Spleen (tissue), 11 donors: ENCODE results near the gene CCN5. TPM values are rescaled to one million over a fixed set of nuclear protein-coding genes. Genes with fewer than 3 reads are reported as not detected.
A peak's percentile ranks its signal among the peaks of the same experiment; 100 is the strongest.

Experiments
- DNase-seq: peaks from one replicate; pipeline ENCODE4 v3.0.0-alpha.2; 2020
- H3K27ac ChIP-seq, 8 donors: fragments of 200-600 bp; sonication (generic) in 7 of 8; 1 replicate in 4 of 8; 2 replicates in 4 of 8; pipeline versions ENCODE4 v1.5.0 to v1.8.0; 2016 to 2021; ENCODE audit warnings: inconsistent platforms in 4 of 8, mild to moderate bottlenecking in 4 of 8, moderate library complexity in 1 of 8
- H3K27me3 ChIP-seq, 7 donors: fragments of 200-600 bp; sonication (generic) in 6 of 7; replicated peaks in 1 of 7; 1 replicate in 4 of 7; 2 replicates in 3 of 7; pipeline versions ENCODE4 v1.5.0 to v1.8.0; 2016 to 2021; ENCODE audit warnings: inconsistent platforms in 3 of 7, mild to moderate bottlenecking in 1 of 7
- H3K36me3 ChIP-seq, 6 donors: fragments of 200-600 bp; sonication (generic) in 5 of 6; 1 replicate in 4 of 6; 2 replicates in 2 of 6; pipeline versions ENCODE4 v1.5.0 to v1.8.0; 2016 to 2021; ENCODE audit warnings: inconsistent platforms in 2 of 6
- H3K4me1 ChIP-seq, 6 donors: fragments of 200-600 bp; sonication (generic) in 5 of 6; 1 replicate in 3 of 6; 2 replicates in 3 of 6; pipeline versions ENCODE4 v1.5.0 to v1.8.0; 2016 to 2021; ENCODE audit warnings: inconsistent platforms in 3 of 6
- H3K4me3 ChIP-seq, 8 donors: fragments of 200-600 bp; sonication (generic) in 7 of 8; 1 replicate in 4 of 8; 2 replicates in 4 of 8; pipeline versions ENCODE4 v1.5.0 to v1.8.0; 2016 to 2021; ENCODE audit warnings: inconsistent platforms in 4 of 8, mild to moderate bottlenecking in 4 of 8, moderate library complexity in 2 of 8
- H3K9me3 ChIP-seq, 8 donors: fragments of 200-600 bp; sonication (generic) in 7 of 8; 1 replicate in 4 of 8; 2 replicates in 4 of 8; pipeline versions ENCODE4 v1.5.0 to v1.8.0; 2016 to 2021; ENCODE audit warnings: inconsistent platforms in 4 of 8
- POLR2A ChIP-seq, 3 donors: fragments of 450-650 bp; IDR thresholded peaks; one replicate each; pipeline ENCODE4 v1.5.1; 2017; ENCODE audit warnings: antibody characterized with exemption in 3 of 3, mild to moderate bottlenecking in 1 of 3
- POLR2AphosphoS5 ChIP-seq, 3 donors: sonication (generic); formaldehyde crosslinking; IDR thresholded peaks; one replicate each; pipeline ENCODE4 v1.5.1; 2017; ENCODE audit warnings: antibody characterized with exemption in 3 of 3
- WGBS, 5 donors: extraction: QIAGEN DNeasy Blood & Tissue Kit in 3 of 5; methylation state at CpG; one replicate each; pipeline versions ENCODE4 v1.1.5 to v1.1.7; 2013 to 2018; 5-methylcytosine and 5-hydroxymethylcytosine counted together
- intact Hi-C: fragments of 100-400 bp; cut with DNase I; formaldehyde crosslinking; loops from one replicate; pipeline ENCODE4 v1.15.0; 2023; ENCODE audit warnings: low total_unique reads
- polyA plus RNA-seq, 3 donors: library from polyadenylated mRNA; stranded (reverse); fragments of 200-250 nt; gene quantifications; one replicate each; pipeline ENCODE4 v1.2.1, GENCODE V29; 2013
- total RNA-seq, 7 donors: library from RNA; depleted of rRNA in 3 of 7; stranded (reverse); fragments of >200 nt in 3 of 7; fragmentation: NEBNext Ultra II Directional in 4 of 7; extraction: Animal tissue kit (Norgen Biotek cat#: 25700) in 4 of 7; gene quantifications; one replicate each; pipeline versions ENCODE4 v1.1.0 to v1.2.1, GENCODE V29; 2016 to 2021
- TF ChIP-seq, protein P1 (sequence below), 11 experiments: fragments of 200-600 bp in 7 of 11; fragments of 450-650 bp in 4 of 11; sonication (generic) in 4 of 11; IDR thresholded peaks in 8 of 11; conservative IDR thresholded peaks in 3 of 11; 1 replicate in 7 of 11; 2 replicates in 4 of 11; pipeline versions ENCODE4 v1.4.0 to v1.8.0; 2016 to 2021; ENCODE audit warnings: antibody characterized with exemption in 11 of 11, inconsistent platforms in 4 of 11, mild to moderate bottlenecking in 1 of 11
- donor health status: healthy with polysubstance abuse.
- donor health status: DM: no; HTN: no; CAD: no; lungs with moderate emphysema.
- donor health status: DM: no; HTN: no; CAD: no.
- donor health status: Bipolar disorder and iron deficiency.
- donor health status: healthy.
- donor health status: DM: no; HTN: no; CAD: no.
- donor health status: DM: yes; HTN: yes; CAD: no.

The CCN5 gene
- total and polyA plus RNA-seq, 10 donors = 0.51 to 10.6 (median 1.5) TPM; not detected in 1

DNA sequence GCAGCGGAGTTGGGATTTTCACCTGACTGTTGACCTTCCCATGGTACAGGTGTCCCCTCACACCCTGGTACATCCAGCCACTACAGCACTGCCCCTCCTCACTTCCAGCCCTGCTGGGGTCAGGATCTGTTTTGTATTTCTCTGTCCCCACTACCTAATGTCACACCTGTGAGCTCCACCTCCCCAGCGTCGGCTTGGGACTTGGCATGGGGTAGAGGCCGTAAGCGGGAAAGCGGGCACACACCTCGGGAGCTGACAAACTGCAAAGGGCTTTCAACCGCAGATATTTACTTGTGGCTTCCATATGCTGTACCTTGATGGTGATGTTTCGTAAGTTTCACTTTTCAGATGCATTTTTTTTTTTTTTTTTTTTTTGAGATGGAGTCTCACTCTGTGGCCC is 5.4 kb upstream of the CCN5 start:
- H3K27ac ChIP-seq = no peak overlapping the region
- peaks cover 0 to 9% (median 6%) of the 10 kb centered on the region in 6 donors for H3K4me1 ChIP-seq
- intact Hi-C loops = no loop called here
- H3K36me3 ChIP-seq = no peaks in the 10 kb centered on the region
- TF ChIP-seq POLR2AphosphoS5 (IDR thresholded peaks at IDR 0.05) (no peak), POLR2A (IDR thresholded peaks at IDR 0.05) (no peak)
- TF ChIP-seq, protein P1, sequence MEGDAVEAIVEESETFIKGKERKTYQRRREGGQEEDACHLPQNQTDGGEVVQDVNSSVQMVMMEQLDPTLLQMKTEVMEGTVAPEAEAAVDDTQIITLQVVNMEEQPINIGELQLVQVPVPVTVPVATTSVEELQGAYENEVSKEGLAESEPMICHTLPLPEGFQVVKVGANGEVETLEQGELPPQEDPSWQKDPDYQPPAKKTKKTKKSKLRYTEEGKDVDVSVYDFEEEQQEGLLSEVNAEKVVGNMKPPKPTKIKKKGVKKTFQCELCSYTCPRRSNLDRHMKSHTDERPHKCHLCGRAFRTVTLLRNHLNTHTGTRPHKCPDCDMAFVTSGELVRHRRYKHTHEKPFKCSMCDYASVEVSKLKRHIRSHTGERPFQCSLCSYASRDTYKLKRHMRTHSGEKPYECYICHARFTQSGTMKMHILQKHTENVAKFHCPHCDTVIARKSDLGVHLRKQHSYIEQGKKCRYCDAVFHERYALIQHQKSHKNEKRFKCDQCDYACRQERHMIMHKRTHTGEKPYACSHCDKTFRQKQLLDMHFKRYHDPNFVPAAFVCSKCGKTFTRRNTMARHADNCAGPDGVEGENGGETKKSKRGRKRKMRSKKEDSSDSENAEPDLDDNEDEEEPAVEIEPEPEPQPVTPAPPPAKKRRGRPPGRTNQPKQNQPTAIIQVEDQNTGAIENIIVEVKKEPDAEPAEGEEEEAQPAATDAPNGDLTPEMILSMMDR (IDR thresholded peaks at IDR 0.05 in 8 of 11, conservative IDR thresholded peaks at IDR 0.05 in 3 of 11) = no peak
- H3K27me3 ChIP-seq = no peaks in the 10 kb centered on the region
- H3K9me3 ChIP-seq = no peaks in the 10 kb centered on the region
- no peak overlapping the region for H3K4me3 ChIP-seq
- 90 to 96% (median 95%) methylated on average over 9 of the region's 9 CpGs for WGBS, 5 donors
- DNase-seq = no peak

DNA sequence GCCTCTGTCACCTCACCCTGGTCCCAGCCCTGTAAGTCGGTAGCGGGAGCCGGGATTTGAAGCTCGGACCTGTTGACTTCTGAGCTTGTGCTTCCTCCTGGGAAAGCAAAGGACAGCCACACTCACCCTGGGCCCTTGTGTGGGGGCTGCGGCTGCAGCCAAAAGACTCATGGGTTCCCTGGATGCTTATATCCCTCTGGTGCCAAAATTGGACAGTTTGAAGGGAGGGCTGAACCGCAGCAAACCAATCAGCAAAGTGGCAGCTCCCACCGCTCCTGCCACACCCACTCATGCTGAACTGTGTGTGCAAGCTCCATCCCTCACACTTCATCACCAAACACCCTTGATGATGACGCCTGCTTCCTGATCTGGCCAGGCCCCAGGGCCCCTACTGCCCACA is 3.9 kb upstream of the CCN5 start:
- peaks cover 0 to 18% (median 8%) of the 10 kb centered on the region in 6 donors for H3K4me1 ChIP-seq
- intact Hi-C loops = no loop called here

DNA sequence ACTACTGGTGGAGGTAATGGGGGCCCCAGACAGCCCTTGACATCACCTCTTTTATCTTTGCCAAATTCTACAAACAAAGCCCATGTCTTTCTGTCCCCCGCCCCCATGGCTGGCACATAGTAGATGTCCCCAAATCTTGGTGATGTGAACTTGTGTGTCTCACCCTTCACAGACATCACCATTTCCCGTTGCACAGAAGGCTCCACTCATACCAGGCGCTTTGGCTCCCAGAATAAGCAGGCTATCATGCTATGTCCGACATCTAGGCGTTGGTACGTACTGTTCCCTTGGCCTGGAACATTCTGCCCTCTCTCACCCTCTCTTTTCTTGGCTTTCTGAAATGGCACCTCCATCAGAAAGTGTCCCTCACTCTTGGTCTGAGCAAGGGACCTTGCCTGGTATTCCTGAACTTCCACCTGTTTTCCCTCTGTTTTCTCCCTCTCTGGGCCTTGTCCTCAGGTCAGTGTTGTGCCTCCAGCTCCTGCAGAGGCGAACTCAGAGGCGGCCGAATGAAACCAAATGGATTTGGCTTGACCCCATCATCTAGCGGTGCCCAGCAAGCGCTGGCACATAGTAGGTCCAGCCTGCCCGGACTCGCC is 968 bp upstream of the CCN5 start:
- Histone ChIP-seq H3K36me3 (no peaks in the 10 kb centered on the region), H3K9me3 (no peaks in the 10 kb centered on the region), H3K27ac (peak overlapping the region in 3 of 8 donors; percentile 20 to 57 (median 23)), H3K27me3 (no peaks in the 10 kb centered on the region), H3K4me1 (peaks cover 0 to 18% (median 8%) of the 10 kb centered on the region in 6 donors), H3K4me3 (no peak overlapping the region)
- intact Hi-C loops = no loop called here
- TF ChIP-seq POLR2A (IDR thresholded peaks at IDR 0.05) = no peak
- TF ChIP-seq, protein P1 (IDR thresholded peaks at IDR 0.05 in 8 of 11, conservative IDR thresholded peaks at IDR 0.05 in 3 of 11) = no peak
- TF ChIP-seq POLR2AphosphoS5 (IDR thresholded peaks at IDR 0.05) = peak in 1 of 3 donors; percentile 28
- DNase-seq = no peak
- 64 to 80% (median 70%) methylated on average over 11 to 13 of the region's 13 CpGs for WGBS, 5 donors

More for the DNA sequence above, 3.9 kb upstream of the CCN5 start:
- TF ChIP-seq, protein P1 (IDR thresholded peaks at IDR 0.05 in 8 of 11, conservative IDR thresholded peaks at IDR 0.05 in 3 of 11) = no peak
- no peak for TF ChIP-seq POLR2AphosphoS5 (IDR thresholded peaks at IDR 0.05)
- no peak for TF ChIP-seq POLR2A (IDR thresholded peaks at IDR 0.05)
- no peaks in the 10 kb centered on the region for H3K9me3 ChIP-seq
- H3K27me3 ChIP-seq = no peaks in the 10 kb centered on the region
- no peak overlapping the region for H3K4me3 ChIP-seq
- H3K27ac ChIP-seq = no peak overlapping the region
- 79 to 86% (median 85%) methylated on average over 5 to 8 of the region's 8 CpGs for WGBS, 5 donors
- no peaks in the 10 kb centered on the region for H3K36me3 ChIP-seq
- no peak for DNase-seq

DNA sequence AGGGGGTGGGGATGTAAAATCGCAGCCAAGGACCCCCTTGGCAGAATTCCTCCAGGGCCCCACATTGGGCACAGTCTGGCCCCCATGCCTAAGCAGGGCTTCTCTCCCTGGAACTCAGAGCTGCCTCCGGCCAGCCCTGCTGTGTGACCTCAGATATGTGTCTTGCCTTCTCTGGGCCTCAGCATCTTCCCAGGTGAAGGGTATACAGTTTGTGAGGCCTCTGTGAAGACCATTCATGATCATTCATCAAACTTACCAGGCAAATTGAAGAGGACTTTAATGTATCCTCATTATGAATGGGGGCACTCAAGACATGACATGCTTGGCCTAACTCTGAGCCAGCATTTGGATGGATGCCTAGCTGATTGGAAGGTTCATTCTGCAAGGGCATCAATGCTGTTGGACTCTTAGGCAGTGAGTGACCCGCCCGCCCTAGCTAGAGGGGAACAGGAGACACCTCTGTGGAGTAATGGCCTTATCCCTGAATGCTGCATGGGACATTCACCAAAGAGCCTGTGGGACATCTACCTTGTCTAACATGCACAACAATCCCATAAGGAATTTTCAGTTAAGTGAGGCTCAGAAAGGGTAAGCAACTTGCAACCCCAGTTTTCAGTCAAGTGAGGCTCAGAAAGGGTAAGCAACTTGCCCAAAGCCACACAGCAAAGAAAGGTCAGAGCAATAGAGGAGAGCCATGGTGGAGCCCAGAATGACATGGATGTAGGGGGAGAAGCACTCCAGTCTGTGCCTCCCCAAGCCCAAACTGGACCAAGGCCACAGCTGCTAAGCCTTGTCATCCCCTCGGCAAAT is 535 bp downstream of the CCN5 start:
- intact Hi-C loops = no loop called here
- DNase-seq = no peak
- 87 to 95% (median 91%) methylated on average over 2 to 5 of the region's 5 CpGs for WGBS, 5 donors

More for the DNA sequence above, 535 bp downstream of the CCN5 start:
- Histone ChIP-seq H3K4me1 (peaks cover 0 to 18% (median 8%) of the 10 kb centered on the region in 6 donors), H3K27me3 (no peaks in the 10 kb centered on the region), H3K27ac (no peak overlapping the region), H3K9me3 (no peaks in the 10 kb centered on the region), H3K36me3 (no peaks in the 10 kb centered on the region), H3K4me3 (no peak overlapping the region)
- TF ChIP-seq POLR2AphosphoS5 (IDR thresholded peaks at IDR 0.05) (no peak), POLR2A (IDR thresholded peaks at IDR 0.05) (no peak)
- TF ChIP-seq, protein P1 (IDR thresholded peaks at IDR 0.05 in 8 of 11, conservative IDR thresholded peaks at IDR 0.05 in 3 of 11) = no peak
